GM12872 (cell line): ENCODE data around the gene RBBP8NL.

ENCODE experiments used
- TF ChIP-seq, protein P1 (sequence below): IDR thresholded peaks from 3 replicates; pipeline ENCODE4 v1.5.1; 2011; ENCODE audit warnings: low read depth, mild to moderate bottlenecking, low read length, moderate library complexity; ENCODE audit not compliant: insufficient read depth

The RBBP8NL gene

DNA sequence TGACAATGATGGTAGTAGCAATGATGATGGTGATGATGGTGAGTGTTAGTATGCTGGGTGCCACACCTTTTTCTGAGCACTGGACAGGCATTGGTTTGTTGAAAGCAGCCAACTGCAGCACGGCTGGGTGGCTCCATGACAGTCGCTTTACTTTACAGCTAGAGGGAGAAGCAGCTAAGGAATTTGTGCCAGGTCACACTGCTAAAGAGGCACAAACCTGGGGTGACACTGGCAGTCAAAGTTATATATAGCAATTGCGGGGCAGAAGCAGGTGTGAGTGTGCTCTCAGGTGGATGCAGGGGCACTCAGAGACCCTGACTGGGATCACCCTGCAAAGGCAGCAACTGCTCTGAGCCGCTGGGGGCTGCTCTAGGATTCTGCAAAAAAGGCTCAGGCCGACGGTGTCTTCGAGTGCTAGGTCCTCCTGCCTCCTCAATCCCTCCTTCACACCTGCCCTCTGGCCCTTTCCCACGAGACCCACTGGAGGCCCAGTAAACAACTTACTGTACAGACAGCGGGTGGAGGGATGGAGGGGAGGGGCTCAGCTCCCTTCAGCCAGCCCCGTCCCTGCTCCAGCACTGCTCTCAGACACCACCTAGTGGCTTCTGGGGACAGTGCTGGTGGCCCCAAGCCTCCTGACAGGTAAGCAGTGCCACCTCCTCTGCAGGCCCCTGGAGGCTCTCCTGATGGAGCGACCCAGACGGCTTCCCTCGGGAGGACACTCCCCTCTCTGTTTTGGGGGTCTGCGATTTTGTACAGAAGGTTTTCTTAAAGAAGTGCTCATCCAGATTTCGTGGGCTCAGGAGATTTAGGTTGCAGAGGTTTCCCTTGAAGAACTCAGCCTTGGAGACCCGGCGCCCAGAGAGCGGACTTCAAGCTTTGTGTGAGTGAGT, 44.8 kb downstream of the RBBP8NL start:
- TF ChIP-seq, protein P1, sequence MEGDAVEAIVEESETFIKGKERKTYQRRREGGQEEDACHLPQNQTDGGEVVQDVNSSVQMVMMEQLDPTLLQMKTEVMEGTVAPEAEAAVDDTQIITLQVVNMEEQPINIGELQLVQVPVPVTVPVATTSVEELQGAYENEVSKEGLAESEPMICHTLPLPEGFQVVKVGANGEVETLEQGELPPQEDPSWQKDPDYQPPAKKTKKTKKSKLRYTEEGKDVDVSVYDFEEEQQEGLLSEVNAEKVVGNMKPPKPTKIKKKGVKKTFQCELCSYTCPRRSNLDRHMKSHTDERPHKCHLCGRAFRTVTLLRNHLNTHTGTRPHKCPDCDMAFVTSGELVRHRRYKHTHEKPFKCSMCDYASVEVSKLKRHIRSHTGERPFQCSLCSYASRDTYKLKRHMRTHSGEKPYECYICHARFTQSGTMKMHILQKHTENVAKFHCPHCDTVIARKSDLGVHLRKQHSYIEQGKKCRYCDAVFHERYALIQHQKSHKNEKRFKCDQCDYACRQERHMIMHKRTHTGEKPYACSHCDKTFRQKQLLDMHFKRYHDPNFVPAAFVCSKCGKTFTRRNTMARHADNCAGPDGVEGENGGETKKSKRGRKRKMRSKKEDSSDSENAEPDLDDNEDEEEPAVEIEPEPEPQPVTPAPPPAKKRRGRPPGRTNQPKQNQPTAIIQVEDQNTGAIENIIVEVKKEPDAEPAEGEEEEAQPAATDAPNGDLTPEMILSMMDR, result peak; percentile 97

- TF ChIP-seq, protein P1, result no peak
Measured at GRCh38 chr20:62381842-62382241, 45.5 kb downstream of the RBBP8NL start.

GRCh38 chr20:62381202-62381797, 46.0 kb downstream of the RBBP8NL start:
- TF ChIP-seq, protein P1, result no peak

DNA sequence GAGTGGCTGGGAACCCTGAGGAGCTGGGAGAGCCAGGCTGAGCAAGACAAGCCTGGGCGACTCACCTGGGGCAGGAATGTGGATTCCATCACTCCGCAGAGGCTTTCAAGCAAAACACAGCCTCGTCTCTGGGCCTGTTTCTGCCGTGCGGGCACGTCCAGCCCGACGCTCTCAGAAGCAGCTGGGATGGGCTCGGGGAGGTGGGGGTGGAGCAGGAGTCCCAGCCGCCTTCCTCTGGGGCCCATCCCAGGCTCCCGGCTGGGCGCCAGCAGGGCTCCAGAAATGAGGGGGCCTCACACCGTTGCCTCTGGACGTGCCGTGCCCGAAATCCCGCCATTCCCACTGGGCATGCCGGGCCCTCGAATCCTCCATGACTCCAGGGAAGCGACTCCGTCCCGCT, 49.1 kb downstream of the RBBP8NL start:
- TF ChIP-seq, protein P1, result no peak

GRCh38 chr20:62377615-62378178, 49.6 kb downstream of the RBBP8NL start:
- TF ChIP-seq, protein P1, result no peak

- TF ChIP-seq, protein P1, result no peak
Measured at GRCh38 chr20:62377064-62377461, 50.3 kb downstream of the RBBP8NL start.
